Measurements from ENCODE around the gene UBE2L5. TPM values are rescaled to one million over a fixed set of nuclear protein-coding genes. Genes with fewer than 3 reads are reported as not detected.

Gene UBE2L5
- total RNA-seq, 1 experiment from 2014 or later = not detected

DNA sequence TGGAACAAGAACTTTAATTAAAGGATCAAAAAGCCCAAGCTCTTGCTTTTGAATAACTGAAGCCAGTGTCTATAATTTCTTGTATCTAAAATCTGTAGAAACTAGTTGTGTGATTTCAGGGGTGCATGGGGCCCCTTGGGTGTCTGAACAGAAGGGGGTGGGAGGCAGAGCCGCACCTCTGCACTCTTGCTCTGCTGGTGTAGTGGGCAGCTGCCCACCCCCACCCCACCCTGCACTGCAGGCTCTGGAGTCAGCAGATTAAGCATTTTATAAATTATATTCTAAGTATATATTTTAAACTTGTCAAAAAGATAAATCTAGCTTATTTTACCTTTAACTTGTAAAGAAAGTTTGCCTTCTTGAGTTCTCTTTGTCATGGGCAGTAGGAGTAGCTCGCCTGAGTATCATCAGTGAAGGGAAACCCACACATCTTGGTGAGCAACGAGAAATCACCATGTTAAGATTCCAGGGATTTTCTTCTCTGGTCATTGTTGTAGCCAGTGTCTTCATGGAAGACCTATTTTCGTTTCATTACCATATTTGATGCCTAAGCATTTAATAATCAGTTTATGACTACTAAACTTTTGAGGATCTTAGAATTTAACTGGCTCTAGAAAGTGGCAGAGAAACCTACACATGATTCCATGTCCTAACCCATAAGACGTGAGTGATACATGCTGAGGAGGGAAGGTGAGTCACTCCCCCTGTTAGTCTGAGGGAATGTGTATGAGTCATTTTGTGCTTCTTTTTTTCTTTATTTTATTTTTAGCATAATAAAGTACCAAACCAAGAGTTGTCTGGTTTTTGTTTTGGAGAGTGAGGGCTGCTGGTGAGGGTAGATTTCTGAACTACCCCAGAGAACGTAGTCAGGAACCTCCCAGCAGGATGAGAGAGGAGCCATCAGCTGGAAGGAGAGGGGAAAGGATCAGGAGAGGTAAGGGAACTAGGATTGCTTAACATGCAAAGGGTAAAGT lies 7.7 kb downstream of the UBE2L5 start:
- CTCF ChIA-PET = interaction anchor here (0.6 to 1.7 kb wide), 10 partner anchors 24 to 775 kb away, joined by 3 to 5 read pairs (median 4); no protein-coding TSS in a partner anchor
- POLR2A ChIA-PET = interaction anchor here (0.8 to 3.7 kb wide), 24 partner anchors 8 to 863 kb away, joined by 3 to 54 read pairs (median 4); partner anchors contain the start of genes KATNAL1, UBE2L5 and USPL1
- peak overlapping the region; percentile 32 for H3K4me3 Mint-ChIP-seq (ENCODE audit: unreplicated experiment)
- TF ChIP-seq, protein P1, sequence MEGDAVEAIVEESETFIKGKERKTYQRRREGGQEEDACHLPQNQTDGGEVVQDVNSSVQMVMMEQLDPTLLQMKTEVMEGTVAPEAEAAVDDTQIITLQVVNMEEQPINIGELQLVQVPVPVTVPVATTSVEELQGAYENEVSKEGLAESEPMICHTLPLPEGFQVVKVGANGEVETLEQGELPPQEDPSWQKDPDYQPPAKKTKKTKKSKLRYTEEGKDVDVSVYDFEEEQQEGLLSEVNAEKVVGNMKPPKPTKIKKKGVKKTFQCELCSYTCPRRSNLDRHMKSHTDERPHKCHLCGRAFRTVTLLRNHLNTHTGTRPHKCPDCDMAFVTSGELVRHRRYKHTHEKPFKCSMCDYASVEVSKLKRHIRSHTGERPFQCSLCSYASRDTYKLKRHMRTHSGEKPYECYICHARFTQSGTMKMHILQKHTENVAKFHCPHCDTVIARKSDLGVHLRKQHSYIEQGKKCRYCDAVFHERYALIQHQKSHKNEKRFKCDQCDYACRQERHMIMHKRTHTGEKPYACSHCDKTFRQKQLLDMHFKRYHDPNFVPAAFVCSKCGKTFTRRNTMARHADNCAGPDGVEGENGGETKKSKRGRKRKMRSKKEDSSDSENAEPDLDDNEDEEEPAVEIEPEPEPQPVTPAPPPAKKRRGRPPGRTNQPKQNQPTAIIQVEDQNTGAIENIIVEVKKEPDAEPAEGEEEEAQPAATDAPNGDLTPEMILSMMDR (IDR thresholded peaks at IDR 0.05; ENCODE audit: unreplicated experiment) = no peak
- no peaks in the 10 kb centered on the region for H3K9me3 Mint-ChIP-seq (ENCODE audit: unreplicated experiment)
- H3K27me3 Mint-ChIP-seq (ENCODE audit: insufficient read depth, unreplicated experiment) = no peaks in the 10 kb centered on the region
- BruUV-seq (replicated peaks) = no TSS peak
- H3K27ac Mint-ChIP-seq (ENCODE audit: low read depth, unreplicated experiment) = peak overlapping the region; percentile 57
- H3K4me1 Mint-ChIP-seq (ENCODE audit: insufficient read depth, unreplicated experiment) = peaks cover 13% of the 10 kb centered on the region
- peak; percentile 89 for DNase-seq (ENCODE audit: unreplicated experiment)
- no peaks in the 10 kb centered on the region for H3K36me3 Mint-ChIP-seq (ENCODE audit: insufficient read depth, unreplicated experiment)
- intact Hi-C loops (cut with micrococcal nuclease) = loop anchor here (10.0 kb wide), 1 partner anchor 125 kb away; the partner anchor contains the start of gene KATNAL1

DNA sequence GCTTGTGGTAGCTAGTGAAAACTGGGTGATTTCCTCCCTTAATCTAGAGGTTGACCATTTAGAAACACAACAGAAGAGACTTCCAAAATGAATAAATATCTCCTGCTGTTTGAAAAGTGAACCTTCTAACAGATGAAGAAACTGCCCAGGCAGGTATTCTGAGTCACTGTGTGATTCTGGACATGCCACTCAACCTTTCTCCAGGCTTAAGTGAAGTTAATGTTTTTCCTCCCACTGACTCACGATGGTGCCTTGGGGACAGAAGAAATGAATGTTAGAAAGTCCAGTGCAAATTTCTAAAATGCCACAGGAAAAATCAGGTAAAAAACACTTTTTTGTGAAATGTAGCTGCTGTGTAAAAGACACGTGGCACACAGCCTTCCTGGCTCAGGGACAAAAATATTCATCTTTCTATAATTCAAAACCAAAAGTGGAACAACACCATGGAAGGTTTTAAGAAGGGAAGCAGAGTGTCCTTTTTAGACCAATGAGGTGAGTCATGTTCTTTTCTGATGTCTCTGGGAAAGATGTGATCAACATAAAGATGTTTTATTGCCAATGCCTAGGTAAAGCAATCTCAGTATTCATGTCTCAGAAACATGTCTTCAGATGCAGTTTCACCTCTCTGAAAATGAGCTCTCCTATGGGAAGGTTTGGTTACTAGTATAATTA lies 9.1 kb downstream of the UBE2L5 start:
- ChIA-PET POLR2A (interaction anchor here (0.6 to 3.7 kb wide), 24 partner anchors 9 to 781 kb away, joined by 3 to 54 read pairs (median 4); partner anchors contain the start of genes KATNAL1, UBE2L5 and USPL1), CTCF (interaction anchor here (0.6 to 1.7 kb wide), 8 partner anchors 9 to 889 kb away, joined by 3 to 10 read pairs (median 4); partner anchors contain the start of gene UBE2L5)
- intact Hi-C loops (cut with micrococcal nuclease) = no loop called here
- TF ChIP-seq, protein P1 (IDR thresholded peaks at IDR 0.05; ENCODE audit: unreplicated experiment) = no peak
- Mint-ChIP-seq H3K4me3 (ENCODE audit: unreplicated experiment) (peak overlapping the region; percentile 52), H3K36me3 (ENCODE audit: insufficient read depth, unreplicated experiment) (no peaks in the 10 kb centered on the region), H3K27me3 (ENCODE audit: insufficient read depth, unreplicated experiment) (no peaks in the 10 kb centered on the region), H3K27ac (ENCODE audit: low read depth, unreplicated experiment) (peak overlapping the region; percentile 57), H3K4me1 (ENCODE audit: insufficient read depth, unreplicated experiment) (peaks cover 13% of the 10 kb centered on the region), H3K9me3 (ENCODE audit: unreplicated experiment) (no peaks in the 10 kb centered on the region)
- no TSS peak for BruUV-seq (replicated peaks)
- DNase-seq (ENCODE audit: unreplicated experiment) = peak; percentile 75

DNA sequence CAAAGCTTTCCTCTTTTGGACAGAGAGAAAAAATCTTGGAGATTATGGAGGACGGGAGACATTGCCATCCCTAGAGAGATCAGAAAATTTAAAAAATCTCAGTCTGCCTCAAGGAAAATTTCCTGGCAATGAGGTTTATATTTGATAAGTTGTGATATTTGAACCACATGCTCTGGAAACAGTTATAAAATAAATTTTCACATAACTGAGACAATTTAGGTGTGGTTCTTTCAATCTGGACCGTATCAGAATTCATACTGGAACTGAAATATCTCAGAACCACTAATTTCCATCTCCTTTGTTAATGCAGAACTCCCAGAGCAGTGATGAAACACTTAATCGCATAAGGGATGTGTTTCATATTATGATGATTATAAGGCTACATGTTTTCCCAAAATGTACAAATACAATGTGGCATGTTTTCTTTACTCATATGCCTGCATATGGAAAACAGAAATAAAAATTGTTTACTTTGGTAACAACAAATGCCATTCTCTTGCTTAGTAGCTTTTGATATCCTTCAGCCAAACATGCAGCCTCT lies 13.7 kb downstream of the UBE2L5 start:
- Mint-ChIP-seq H3K27ac (ENCODE audit: low read depth, unreplicated experiment) (no peak overlapping the region), H3K36me3 (ENCODE audit: insufficient read depth, unreplicated experiment) (peaks cover 4% of the 10 kb centered on the region), H3K4me1 (ENCODE audit: insufficient read depth, unreplicated experiment) (peaks cover under 1% of the 10 kb centered on the region), H3K27me3 (ENCODE audit: insufficient read depth, unreplicated experiment) (no peaks in the 10 kb centered on the region), H3K9me3 (ENCODE audit: unreplicated experiment) (no peaks in the 10 kb centered on the region), H3K4me3 (ENCODE audit: unreplicated experiment) (no peak overlapping the region)
- POLR2A ChIA-PET = interaction anchor here (1.1 kb wide), 1 partner anchor 41 kb away, joined by 3 read pairs; no protein-coding TSS in a partner anchor
- CTCF ChIA-PET = interaction anchor here (0.8 to 1.2 kb wide), 2 partner anchors 180 to 476 kb away, joined by 3 to 6 read pairs; no protein-coding TSS in a partner anchor
- TF ChIP-seq, protein P1 (IDR thresholded peaks at IDR 0.05; ENCODE audit: unreplicated experiment) = no peak
- no TSS peak for BruUV-seq (replicated peaks)
- no peak for DNase-seq (ENCODE audit: unreplicated experiment)
- intact Hi-C loops (cut with micrococcal nuclease) = no loop called here
